Left kidney (tissue), 2 donors: ENCODE data around the gene SLC18A3. TPM values are rescaled to one million over a fixed set of nuclear protein-coding genes. Genes with fewer than 3 reads are reported as not detected.

Source experiments
- DNase-seq: peaks from one replicate; pipeline ENCODE4 v3.0.0-alpha.2; 2013
- polyA plus RNA-seq: library from polyadenylated mRNA; unstranded; fragments of 120-200 nt; gene quantifications from one replicate; pipeline ENCODE4 v1.2.1, GENCODE V29; 2013; ENCODE audit not compliant: insufficient read length

The SLC18A3 gene
- polyA plus RNA-seq, 1 donor = not detected

GRCh38 chr10:49651039-49651835 is 41.1 kb downstream of the SLC18A3 start:
- DNase-seq = no peak

GRCh38 chr10:49651917-49652316 is 41.8 kb downstream of the SLC18A3 start:
- DNase-seq = no peak

- DNase-seq = no peak
These were observed 42.5 kb downstream of the SLC18A3 start for GRCh38 chr10:49652421-49653272.

GRCh38 chr10:49653273-49653929 is 43.3 kb downstream of the SLC18A3 start:
- DNase-seq = no peak

- DNase-seq = no peak
These were observed 44.1 kb downstream of the SLC18A3 start for GRCh38 chr10:49654036-49654693.

- DNase-seq = no peak
These were observed 45.0 kb downstream of the SLC18A3 start for GRCh38 chr10:49655099-49655498.

- DNase-seq = no peak
These were observed 46.9 kb downstream of the SLC18A3 start for GRCh38 chr10:49656845-49657493.

- DNase-seq = no peak
These were observed 47.5 kb downstream of the SLC18A3 start for GRCh38 chr10:49657606-49658005.

- DNase-seq = no peak
These were observed 51.2 kb downstream of the SLC18A3 start for GRCh38 chr10:49661140-49661856.

Other genes with a start within 250 kb of the SLC18A3 start
- not detected for gene DRGX, start 214.2 kb upstream of the SLC18A3 start, polyA plus RNA-seq
- 19.8 TPM for gene ERCC6, start 71.2 kb upstream of the SLC18A3 start, polyA plus RNA-seq
- gene CHAT, start 3.7 kb downstream of the SLC18A3 start, polyA plus RNA-seq = 0.13 TPM
- not detected for gene C10orf53, start 69.3 kb downstream of the SLC18A3 start, polyA plus RNA-seq
- 45.7 TPM for gene OGDHL, start 152.0 kb downstream of the SLC18A3 start, polyA plus RNA-seq